ENCODE measurements around the gene PIGB.
"Not testable (repeated sequence)": the region's sequence is repeated elsewhere in the genome, so short reads cannot be mapped to it uniquely, and the experiment has no call there.

PIGB gene

GRCh38 chr15:55302801-55303200 lies 16.2 kb upstream of the PIGB start:
- DNase-seq = not testable (repeated sequence)

- no peak for DNase-seq
These were observed 665 bp downstream of the PIGB start for GRCh38 chr15:55319537-55320237.

- DNase-seq = no peak
These were observed 1.2 kb downstream of the PIGB start for GRCh38 chr15:55320238-55320550.

GRCh38 chr15:55320963-55321362 lies 1.9 kb downstream of the PIGB start:
- DNase-seq = no peak

- no peak for DNase-seq
These were observed 3.4 kb downstream of the PIGB start for GRCh38 chr15:55322467-55322866.

- DNase-seq = no peak
These were observed 8.4 kb downstream of the PIGB start for GRCh38 chr15:55327387-55327786.

GRCh38 chr15:55334371-55334770 lies 15.3 kb downstream of the PIGB start:
- no peak for DNase-seq

GRCh38 chr15:55334997-55335396 lies 16.0 kb downstream of the PIGB start:
- DNase-seq = no peak

GRCh38 chr15:55337160-55337559 lies 18.1 kb downstream of the PIGB start:
- DNase-seq = no peak

GRCh38 chr15:55343168-55343567 lies 24.1 kb downstream of the PIGB start:
- no peak for DNase-seq

GRCh38 chr15:55344206-55344605 lies 25.2 kb downstream of the PIGB start:
- no peak for DNase-seq

GRCh38 chr15:55348281-55348778 lies 29.3 kb downstream of the PIGB start:
- no peak for DNase-seq

GRCh38 chr15:55349282-55349681 lies 30.3 kb downstream of the PIGB start:
- no peak for DNase-seq

- DNase-seq = no peak
These were observed 34.0 kb downstream of the PIGB start for GRCh38 chr15:55353025-55353424.

- DNase-seq = no peak
These were observed 38.1 kb downstream of the PIGB start for GRCh38 chr15:55356985-55357585.

- DNase-seq = peak; percentile 54
These were observed 38.8 kb downstream of the PIGB start for GRCh38 chr15:55357774-55358173.

- no peak for DNase-seq
These were observed 39.4 kb downstream of the PIGB start for GRCh38 chr15:55358471-55358870.

- no peak for DNase-seq
These were observed 41.2 kb downstream of the PIGB start for GRCh38 chr15:55360256-55360655.

GRCh38 chr15:55361048-55361447 lies 42.0 kb downstream of the PIGB start:
- DNase-seq = no peak

GRCh38 chr15:55362641-55363040 lies 43.6 kb downstream of the PIGB start:
- DNase-seq = no peak

- no peak for DNase-seq
These were observed 48.0 kb downstream of the PIGB start for GRCh38 chr15:55366981-55367380.

- no peak for DNase-seq
These were observed 53.8 kb downstream of the PIGB start for GRCh38 chr15:55372701-55373440.

- DNase-seq = no peak
These were observed 60.1 kb downstream of the PIGB start for GRCh38 chr15:55379095-55379494.

GRCh38 chr15:55381595-55381994 lies 62.6 kb downstream of the PIGB start:
- no peak for DNase-seq

Measured in NCI-H226 (cell line).